IMR-90 (cell line): Measurements from ENCODE around the gene LIMCH1. TPM values are rescaled to one million over a fixed set of nuclear protein-coding genes. Genes with fewer than 3 reads are reported as not detected.

Experiments
- ATAC-seq: fragments of 200-7000 bp; cut with Tn5 transposase; 2 replicates; pipeline ENCODE4 v1.9.1; 2020; ENCODE audit warnings: low read depth, mild to moderate bottlenecking, moderate library complexity
- BruUV-seq: library from RNA; stranded (reverse); fragments of 400-500 nt; replicated peaks from 2 replicates; lab custom pipeline; 2021; lab: Mats Ljungman, UMichigan
- CTCF ChIA-PET: fragments of 300-600 bp; formaldehyde crosslinking; extraction: SDS; loops from one replicate; lab custom pipeline; 2021; ENCODE audit warnings: antibody characterized with exemption; lab: Yijun Ruan, JAX
- POLR2A ChIA-PET: fragments of 300-600 bp; sonication (Branson Sonifier 250); formaldehyde crosslinking; loops from one replicate; lab custom pipeline; 2022; ENCODE audit warnings: antibody characterized with exemption; ENCODE audit not compliant: unreplicated experiment; lab: Charles Lee
- DNase-seq: peaks from one replicate; pipeline ENCODE4 v3.0.0; 2013
- H2AFZ ChIP-seq: replicated peaks from 2 replicates; pipeline ENCODE3; 2013; ENCODE audit warnings: low read length, mild to moderate bottlenecking; ENCODE audit not compliant: poor library complexity
- H2AK5ac ChIP-seq: 2 replicates; pipeline ENCODE4 v1.6.1; 2013; ENCODE audit warnings: low read depth, low read length, inconsistent platforms
- H2AK9ac ChIP-seq: replicated peaks from 2 replicates; pipeline ENCODE3; 2013; ENCODE audit warnings: mild to moderate bottlenecking, low read depth, low read length, moderate library complexity; ENCODE audit not compliant: poor library complexity
- H2BK120ac ChIP-seq: 2 replicates; pipeline ENCODE4 v1.6.1; 2013; ENCODE audit warnings: low read depth, low read length, inconsistent platforms
- H2BK15ac ChIP-seq: 3 replicates; pipeline ENCODE4 v1.6.1; 2013; ENCODE audit warnings: low read depth, low read length, inconsistent platforms
- H2BK20ac ChIP-seq: 2 replicates; pipeline ENCODE4 v1.6.1; 2013; ENCODE audit warnings: low read depth, mild to moderate bottlenecking, inconsistent platforms, low read length, moderate library complexity
- H2BK5ac ChIP-seq: 2 replicates; pipeline ENCODE4 v1.6.1; 2013; ENCODE audit warnings: mild to moderate bottlenecking, low read depth, low read length, inconsistent platforms; ENCODE audit not compliant: poor library complexity, severe bottlenecking
- H3K14ac ChIP-seq: replicated peaks from 2 replicates; pipeline ENCODE4 v1.6.1; 2013; ENCODE audit warnings: low read depth, low read length, inconsistent platforms
- H3K18ac ChIP-seq: 2 replicates; pipeline ENCODE4 v1.6.1; 2013; ENCODE audit warnings: low read depth, low read length, control low read depth
- H3K23ac ChIP-seq: 2 replicates; pipeline ENCODE4 v1.6.1; 2013; ENCODE audit warnings: low read depth, low read length, inconsistent platforms
- H3K27ac ChIP-seq: 2 replicates; pipeline ENCODE4 v1.5.1; 2013; ENCODE audit warnings: mild to moderate bottlenecking, control low read depth, low read length; ENCODE audit not compliant: insufficient read depth
- H3K27me3 ChIP-seq: 2 replicates; pipeline ENCODE4 v1.6.1; 2013; ENCODE audit warnings: low read length; ENCODE audit not compliant: control insufficient read depth, insufficient read depth
- H3K36me3 ChIP-seq: 2 replicates; pipeline ENCODE4 v1.6.1; 2013; ENCODE audit warnings: low read length, mixed read lengths; ENCODE audit not compliant: control insufficient read depth, insufficient read depth
- H3K4ac ChIP-seq: 2 replicates; pipeline ENCODE4 v1.6.1; 2013; ENCODE audit warnings: low read depth, low read length, inconsistent platforms
- H3K4me1 ChIP-seq: 2 replicates; pipeline ENCODE4 v1.6.1; 2013; ENCODE audit warnings: low read length, mixed read lengths; ENCODE audit not compliant: control insufficient read depth, insufficient read depth
- H3K4me2 ChIP-seq: 2 replicates; pipeline ENCODE4 v1.6.1; 2013; ENCODE audit warnings: low read depth, mild to moderate bottlenecking, control low read depth, low read length, moderate library complexity
- H3K4me3 ChIP-seq: 2 replicates; pipeline ENCODE4 v1.5.1; 2013; ENCODE audit warnings: low read depth, mild to moderate bottlenecking, control low read depth, low read length, moderate library complexity; ENCODE audit not compliant: insufficient read depth
- H3K56ac ChIP-seq: 2 replicates; pipeline ENCODE4 v1.6.1; 2013; ENCODE audit warnings: low read length, inconsistent platforms; ENCODE audit not compliant: insufficient read depth; ENCODE audit errors: extremely low read depth
- H3K79me1 ChIP-seq, 2 experiments: 2 replicates each; pipeline ENCODE4 v1.6.1; 2013; ENCODE audit warnings: low read length in 2 of 2, inconsistent platforms in 1 of 2, low read depth in 1 of 2
- H3K9ac ChIP-seq: 2 replicates; pipeline ENCODE4 v1.6.1; 2013; ENCODE audit warnings: low read depth, low read length, control low read depth
- H3K9me1 ChIP-seq: 2 replicates; pipeline ENCODE4 v1.6.1; 2013; ENCODE audit warnings: low read length, inconsistent platforms; ENCODE audit not compliant: insufficient read depth
- H3K9me3 ChIP-seq: 2 replicates; pipeline ENCODE4 v1.6.1; 2013; ENCODE audit warnings: low read length; ENCODE audit not compliant: control insufficient read depth, insufficient read depth
- H4K20me1 ChIP-seq: 2 replicates; pipeline ENCODE4 v1.6.1; 2013; ENCODE audit warnings: low read length, inconsistent platforms; ENCODE audit not compliant: insufficient read depth
- H4K5ac ChIP-seq: 2 replicates; pipeline ENCODE4 v1.6.1; 2013; ENCODE audit warnings: mild to moderate bottlenecking, low read depth, low read length, control low read depth
- H4K8ac ChIP-seq, 2 experiments: 2 replicates each; pipeline ENCODE4 v1.6.1; 2013; ENCODE audit warnings: low read depth in 2 of 2, low read length in 2 of 2, control low read depth in 1 of 2, inconsistent platforms in 1 of 2
- H4K91ac ChIP-seq: 2 replicates; pipeline ENCODE4 v1.6.1; 2013; ENCODE audit warnings: low read depth, low read length, inconsistent platforms; ENCODE audit not compliant: insufficient read depth
- BHLHE40 ChIP-seq: fragments of 150-350 bp; IDR thresholded peaks from 2 replicates; pipeline ENCODE4 v1.6.1; 2016; ENCODE audit warnings: mild to moderate bottlenecking, low read depth, low read length
- CEBPB ChIP-seq: IDR thresholded peaks from 2 replicates; pipeline ENCODE4 v1.6.1; 2012; ENCODE audit warnings: low read depth, low read length, improper control_type of control experiment
- CHD1 ChIP-seq: IDR thresholded peaks from 2 replicates; pipeline ENCODE4 v1.6.1; 2012; ENCODE audit warnings: low read depth, low read length, improper control_type of control experiment
- MAZ ChIP-seq: IDR thresholded peaks from 2 replicates; pipeline ENCODE4 v1.6.1; 2012; ENCODE audit warnings: low read depth, mild to moderate bottlenecking, low read length, improper control_type of control experiment, moderate library complexity, borderline replicate concordance
- MXI1 ChIP-seq: IDR thresholded peaks from 2 replicates; pipeline ENCODE4 v1.6.1; 2012; ENCODE audit warnings: low read depth, mild to moderate bottlenecking, low read length, moderate library complexity, borderline replicate concordance
- RAD21 ChIP-seq: IDR thresholded peaks from 2 replicates; pipeline ENCODE4 v1.6.1; 2012; ENCODE audit warnings: low read length, improper control_type of control experiment
- RCOR1 ChIP-seq: IDR thresholded peaks from 2 replicates; pipeline ENCODE4 v1.6.1; 2012; ENCODE audit warnings: mild to moderate bottlenecking, low read length, improper control_type of control experiment; ENCODE audit not compliant: insufficient replicate concordance
- RFX5 ChIP-seq: IDR thresholded peaks from 2 replicates; pipeline ENCODE4 v1.8.0; 2012; ENCODE audit warnings: low read depth, mild to moderate bottlenecking, low read length, moderate library complexity
- SMC3 ChIP-seq: fragments of 150-350 bp; IDR thresholded peaks from 2 replicates; pipeline ENCODE4 v1.6.1; 2016; ENCODE audit warnings: low read depth, mild to moderate bottlenecking, antibody characterized with exemption, low read length, moderate library complexity
- WGBS, 2 experiments: methylation state at CpG; one replicate each; pipeline versions ENCODE4 v1.1.5 to v1.1.7; 2013; ENCODE audit warnings: missing lambda C conversion rate in 2 of 2; ENCODE audit not compliant: insufficient read length in 1 of 2; ENCODE audit errors: extremely low coverage in 2 of 2; 5-methylcytosine and 5-hydroxymethylcytosine counted together
- dilution Hi-C: fragments of 300-500 bp; cut with HindIII; formaldehyde crosslinking; loops from one replicate; pipeline ENCODE4 v1.14.3; 2018; ENCODE audit warnings: low sequenced_read_pairs; ENCODE audit not compliant: unreplicated experiment
- in situ Hi-C: fragments of 300-500 bp; cut with MboI; formaldehyde crosslinking; loops from 3 replicates; pipeline ENCODE4 v1.14.3; 2019; ENCODE audit warnings: low sequenced_read_pairs, inconsistent platforms, mixed read lengths
- intact Hi-C: fragments of 100-400 bp; cut with micrococcal nuclease; formaldehyde crosslinking; loops from 2 replicates; pipeline ENCODE4 v1.10.0; 2022
- polyA plus RNA-seq, 3 experiments: library from polyadenylated mRNA; depleted of rRNA; stranded (reverse); fragments of >200 nt; gene quantifications; 2 replicates each; pipeline ENCODE4 v1.2.3, GENCODE V29; 2012; ENCODE audit warnings: low replicate concordance in 1 of 3
- total RNA-seq: library from RNA; depleted of rRNA; stranded (reverse); fragments of >200 nt; gene quantifications from 2 replicates; pipeline ENCODE4 v1.2.3, GENCODE V29; 2012
- TF ChIP-seq, protein P1 (sequence below): fragments of 150-350 bp; IDR thresholded peaks from 2 replicates; pipeline ENCODE4 v1.6.1; 2017; ENCODE audit warnings: mild to moderate bottlenecking, antibody characterized with exemption, low read length, low read depth
- TF ChIP-seq, protein P2 (sequence below): conservative IDR thresholded peaks from 2 replicates; pipeline ENCODE4 v1.5.1; 2012; ENCODE audit warnings: mild to moderate bottlenecking, low read depth, low read length, improper control_type of control experiment
- TF ChIP-seq, protein P3 (sequence below): fragments of 150-350 bp; IDR thresholded peaks from 2 replicates; pipeline ENCODE4 v1.6.1; 2016; ENCODE audit warnings: low read depth, mild to moderate bottlenecking, low read length, moderate library complexity, borderline replicate concordance

The LIMCH1 gene
- total and polyA plus RNA-seq, 2 of the 4 experiments (the other 2 are of a cell fraction): 0.89 to 2.9 TPM

DNA sequence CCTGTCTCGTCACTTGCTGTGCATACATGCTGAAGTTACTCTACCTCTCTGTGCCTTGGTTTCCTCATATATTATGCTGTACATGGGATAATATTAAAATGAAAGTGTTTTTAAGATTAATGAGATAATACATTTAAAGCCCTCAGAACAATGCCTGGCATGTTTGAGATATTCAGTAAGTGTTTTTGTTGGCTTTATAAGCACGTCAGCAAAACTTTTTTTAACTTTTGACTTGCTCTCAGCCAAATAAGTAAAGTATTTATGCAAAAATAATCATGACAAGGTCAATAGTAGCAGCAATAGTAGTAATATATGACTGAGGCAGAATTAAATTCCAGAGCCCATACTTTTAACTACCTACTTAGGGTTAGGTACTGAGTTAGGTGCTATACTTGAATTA lies 29.2 kb downstream of the LIMCH1 start:
- Histone ChIP-seq H3K9me1 (no peaks in the 10 kb centered on the region), H2BK15ac (no peak overlapping the region), H3K36me3 (no peaks in the 10 kb centered on the region), H3K9ac (no peak overlapping the region), H2BK5ac (no peak overlapping the region), H3K14ac (no peak overlapping the region), H2AK9ac (no peak overlapping the region), H3K27me3 (no peaks in the 10 kb centered on the region), H2BK20ac (no peak overlapping the region), H3K79me1 (no peaks in the 10 kb centered on the region), H3K9me3 (no peaks in the 10 kb centered on the region), H2AFZ (no peak overlapping the region), H4K8ac (no peak overlapping the region), H3K4me2 (no peak overlapping the region), H3K23ac (no peak overlapping the region), H3K56ac (no peak overlapping the region), H3K4me3 (no peak overlapping the region), H4K5ac (no peak overlapping the region), H4K91ac (no peak overlapping the region), H3K4ac (no peak overlapping the region), H4K20me1 (no peaks in the 10 kb centered on the region), H2AK5ac (no peak overlapping the region), H3K27ac (no peak overlapping the region), H3K4me1 (no peaks in the 10 kb centered on the region), H3K18ac (no peak overlapping the region), H2BK120ac (no peak overlapping the region)
- dilution Hi-C loops: no loop called here
- ATAC-seq (no peak), DNase-seq (no peak)
- BruUV-seq: no TSS peak
- intact Hi-C loops: no loop called here
- TF ChIP-seq, protein P1, sequence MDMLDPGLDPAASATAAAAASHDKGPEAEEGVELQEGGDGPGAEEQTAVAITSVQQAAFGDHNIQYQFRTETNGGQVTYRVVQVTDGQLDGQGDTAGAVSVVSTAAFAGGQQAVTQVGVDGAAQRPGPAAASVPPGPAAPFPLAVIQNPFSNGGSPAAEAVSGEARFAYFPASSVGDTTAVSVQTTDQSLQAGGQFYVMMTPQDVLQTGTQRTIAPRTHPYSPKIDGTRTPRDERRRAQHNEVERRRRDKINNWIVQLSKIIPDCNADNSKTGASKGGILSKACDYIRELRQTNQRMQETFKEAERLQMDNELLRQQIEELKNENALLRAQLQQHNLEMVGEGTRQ: no peak
- TF ChIP-seq RAD21: no peak
- no peak for TF ChIP-seq MAZ
- no peak for TF ChIP-seq CHD1
- TF ChIP-seq SMC3: no peak
- no peak for TF ChIP-seq BHLHE40
- TF ChIP-seq, protein P2, sequence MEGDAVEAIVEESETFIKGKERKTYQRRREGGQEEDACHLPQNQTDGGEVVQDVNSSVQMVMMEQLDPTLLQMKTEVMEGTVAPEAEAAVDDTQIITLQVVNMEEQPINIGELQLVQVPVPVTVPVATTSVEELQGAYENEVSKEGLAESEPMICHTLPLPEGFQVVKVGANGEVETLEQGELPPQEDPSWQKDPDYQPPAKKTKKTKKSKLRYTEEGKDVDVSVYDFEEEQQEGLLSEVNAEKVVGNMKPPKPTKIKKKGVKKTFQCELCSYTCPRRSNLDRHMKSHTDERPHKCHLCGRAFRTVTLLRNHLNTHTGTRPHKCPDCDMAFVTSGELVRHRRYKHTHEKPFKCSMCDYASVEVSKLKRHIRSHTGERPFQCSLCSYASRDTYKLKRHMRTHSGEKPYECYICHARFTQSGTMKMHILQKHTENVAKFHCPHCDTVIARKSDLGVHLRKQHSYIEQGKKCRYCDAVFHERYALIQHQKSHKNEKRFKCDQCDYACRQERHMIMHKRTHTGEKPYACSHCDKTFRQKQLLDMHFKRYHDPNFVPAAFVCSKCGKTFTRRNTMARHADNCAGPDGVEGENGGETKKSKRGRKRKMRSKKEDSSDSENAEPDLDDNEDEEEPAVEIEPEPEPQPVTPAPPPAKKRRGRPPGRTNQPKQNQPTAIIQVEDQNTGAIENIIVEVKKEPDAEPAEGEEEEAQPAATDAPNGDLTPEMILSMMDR: no peak
- TF ChIP-seq CEBPB: no peak
- no peak for TF ChIP-seq RCOR1
- TF ChIP-seq, protein P3, sequence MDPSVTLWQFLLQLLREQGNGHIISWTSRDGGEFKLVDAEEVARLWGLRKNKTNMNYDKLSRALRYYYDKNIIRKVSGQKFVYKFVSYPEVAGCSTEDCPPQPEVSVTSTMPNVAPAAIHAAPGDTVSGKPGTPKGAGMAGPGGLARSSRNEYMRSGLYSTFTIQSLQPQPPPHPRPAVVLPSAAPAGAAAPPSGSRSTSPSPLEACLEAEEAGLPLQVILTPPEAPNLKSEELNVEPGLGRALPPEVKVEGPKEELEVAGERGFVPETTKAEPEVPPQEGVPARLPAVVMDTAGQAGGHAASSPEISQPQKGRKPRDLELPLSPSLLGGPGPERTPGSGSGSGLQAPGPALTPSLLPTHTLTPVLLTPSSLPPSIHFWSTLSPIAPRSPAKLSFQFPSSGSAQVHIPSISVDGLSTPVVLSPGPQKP: no peak
- TF ChIP-seq MXI1: no peak
- TF ChIP-seq RFX5: no peak
- POLR2A ChIA-PET: no interaction called here
- CTCF ChIA-PET: no interaction called here
- in situ Hi-C loops: no loop called here
- no CpG with 5 or more reads among the region's 2 CpGs for WGBS, 2 experiments
